B cell (primary cell): Measurements from ENCODE around the gene OSBPL5. TPM values are rescaled to one million over a fixed set of nuclear protein-coding genes. Genes with fewer than 3 reads are reported as not detected.

ENCODE experiments used
- ATAC-seq: fragments of 200-7000 bp; cut with Tn5 transposase; one replicate; pipeline ENCODE4 v1.10.0; 2021; ENCODE audit warnings: low read depth, mild to moderate bottlenecking, moderate number of reproducible peaks, moderate library complexity
- CTCF ChIA-PET: fragments of 350-600 bp; sonication (Branson Sonifier 250); formaldehyde crosslinking; loops from one replicate; lab custom pipeline; 2021; ENCODE audit warnings: antibody characterized with exemption, inconsistent platforms; lab: Charles Lee
- POLR2A ChIA-PET: fragments of 350-600 bp; sonication (Branson Sonifier 250); formaldehyde crosslinking; loops from one replicate; lab custom pipeline; 2021; ENCODE audit warnings: antibody characterized with exemption; lab: Charles Lee
- DNase-seq: peaks from one replicate; pipeline ENCODE4 v3.0.0; 2013
- H2AFZ ChIP-seq: 2 replicates; pipeline ENCODE4 v1.6.1; 2012; ENCODE audit warnings: mild to moderate bottlenecking, low read depth, low read length; ENCODE audit not compliant: insufficient read depth, poor library complexity, severe bottlenecking
- H3K27ac ChIP-seq, 2 donors: 1 replicate in 1 of 2; 2 replicates in 1 of 2; pipeline ENCODE4 v1.5.1; 2012 to 2013; ENCODE audit warnings: low read length in 2 of 2, mild to moderate bottlenecking in 2 of 2, moderate library complexity in 1 of 2
- H3K27me3 ChIP-seq, 4 experiments: fragments of 200-600 bp in 1 of 4; sonication (generic) in 1 of 4; replicated peaks in 1 of 4; 1 replicate in 2 of 4; 2 replicates in 2 of 4; pipeline versions ENCODE4 v1.6.1 to v1.7.0; 2013 to 2016; ENCODE audit warnings: low read length in 3 of 4, mild to moderate bottlenecking in 2 of 4, mixed read lengths in 1 of 4, moderate library complexity in 1 of 4; ENCODE audit not compliant: insufficient read depth in 4 of 4, control insufficient read depth in 3 of 4; ENCODE audit errors: control extremely low read depth in 1 of 4
- H3K36me3 ChIP-seq, 2 experiments: replicated peaks in 1 of 2; 1 replicate in 1 of 2; 2 replicates in 1 of 2; pipeline versions ENCODE4 v1.6.1 to v1.7.1; 2013; ENCODE audit warnings: low read length in 1 of 2; ENCODE audit not compliant: insufficient read depth in 2 of 2, control insufficient read depth in 1 of 2; ENCODE audit errors: control extremely low read depth in 1 of 2, extremely low read depth in 1 of 2
- H3K4me1 ChIP-seq, 2 donors: fragments of 200-600 bp in 1 of 2; sonication (generic) in 1 of 2; 1 replicate in 1 of 2; 2 replicates in 1 of 2; pipeline versions ENCODE4 v1.5.1 to v1.6.1; 2013 to 2017; ENCODE audit warnings: low read length in 2 of 2; ENCODE audit not compliant: control insufficient read depth in 2 of 2, insufficient read depth in 2 of 2
- H3K4me2 ChIP-seq: replicated peaks from 2 replicates; pipeline ENCODE3; 2012; ENCODE audit warnings: mild to moderate bottlenecking, low read depth, low read length; ENCODE audit not compliant: poor library complexity, severe bottlenecking
- H3K4me3 ChIP-seq, 5 experiments: fragments of 200-600 bp in 1 of 5; sonication (generic) in 1 of 5; 1 replicate in 3 of 5; 2 replicates in 2 of 5; pipeline versions ENCODE4 v1.5.1 to v1.7.0; 2011 to 2016; ENCODE audit warnings: low read length in 4 of 5, mild to moderate bottlenecking in 4 of 5, low read depth in 2 of 5, control low read depth in 1 of 5, moderate library complexity in 1 of 5; ENCODE audit not compliant: insufficient read depth in 1 of 5; ENCODE audit errors: control extremely low read depth in 1 of 5, extremely low read depth in 1 of 5
- H3K79me2 ChIP-seq: fragments of 200-600 bp; sonication (generic); one replicate; pipeline ENCODE4 v1.6.0; 2016; ENCODE audit warnings: low read length; ENCODE audit not compliant: control insufficient read depth, insufficient read depth
- H3K9ac ChIP-seq: fragments of 200-600 bp; sonication (generic); 2 replicates; pipeline ENCODE4 v1.6.1; 2017; ENCODE audit warnings: mild to moderate bottlenecking, low read length, moderate library complexity
- H3K9me3 ChIP-seq, 3 donors: one replicate each; pipeline versions ENCODE4 v1.6.1 to v1.7.1; 2013; ENCODE audit warnings: low read length in 2 of 3; ENCODE audit not compliant: control insufficient read depth in 2 of 3, insufficient read depth in 1 of 3; ENCODE audit errors: control extremely low read depth in 1 of 3
- H4K20me1 ChIP-seq: 2 replicates; pipeline ENCODE4 v1.6.0; 2012; ENCODE audit warnings: mild to moderate bottlenecking, low read length; ENCODE audit not compliant: insufficient read depth, control insufficient read depth, poor library complexity, severe bottlenecking
- H3K27ac Mint-ChIP-seq: one replicate; pipeline ENCODE4 v1.8.0; 2021; ENCODE audit warnings: mixed read lengths
- H3K27me3 Mint-ChIP-seq: one replicate; pipeline ENCODE4 v1.8.0; 2021; ENCODE audit warnings: mixed read lengths
- H3K4me1 Mint-ChIP-seq: one replicate; pipeline ENCODE4 v1.8.0; 2021; ENCODE audit warnings: mixed read lengths
- H3K4me3 Mint-ChIP-seq: one replicate; pipeline ENCODE4 v1.8.0; 2021; ENCODE audit warnings: mixed read lengths
- H3K9me3 Mint-ChIP-seq: one replicate; pipeline ENCODE4 v1.8.0; 2022; ENCODE audit warnings: mixed read lengths; ENCODE audit not compliant: insufficient read depth
- CTCF ChIP-seq: fragments of 200-600 bp; IDR thresholded peaks from one replicate; pipeline ENCODE4 v1.8.0; 2022; ENCODE audit warnings: antibody characterized with exemption, mild to moderate bottlenecking
- EZH2 ChIP-seq: IDR thresholded peaks from 2 replicates; pipeline ENCODE4 v1.6.1; 2012; ENCODE audit warnings: borderline replicate concordance, low read depth, mild to moderate bottlenecking, moderate library complexity, low read length; ENCODE audit not compliant: insufficient read depth, poor library complexity, severe bottlenecking
- WGBS: methylation state at CpG from one replicate; pipeline ENCODE4 v1.1.5; 2013; ENCODE audit warnings: missing lambda C conversion rate; ENCODE audit not compliant: insufficient coverage; 5-methylcytosine and 5-hydroxymethylcytosine counted together
- intact Hi-C: fragments of 100-400 bp; cut with micrococcal nuclease; formaldehyde crosslinking; loops from one replicate; pipeline ENCODE4 v1.10.0; 2022
- polyA plus RNA-seq: library from polyadenylated mRNA; depleted of rRNA; stranded (reverse); fragments of >200 nt; gene quantifications from 2 replicates; pipeline ENCODE4 v1.2.3, GENCODE V29; 2012
- total RNA-seq, 2 donors: library from RNA; stranded (reverse); fragments of 120-200 nt in 1 of 2; gene quantifications; 1 replicate in 1 of 2; 2 replicates in 1 of 2; pipeline versions ENCODE4 v1.2.3 to v1.2.4, GENCODE V29; 2013 to 2022

OSBPL5 gene
- total and polyA plus RNA-seq, 2 donors (not counting 1 experiment from before 2014, with no cell fraction given): 0.15 to 1.2 TPM

- no peak overlapping the region for H3K27ac Mint-ChIP-seq
- DNase-seq (no peak), ATAC-seq (no peak)
- H2AFZ ChIP-seq: no peak overlapping the region
- no peak overlapping the region for H3K4me2 ChIP-seq
- no peaks in the 10 kb centered on the region for H3K9me3 Mint-ChIP-seq
- no peaks in the 10 kb centered on the region for H4K20me1 ChIP-seq
- ChIA-PET POLR2A (no interaction called here), CTCF (no interaction called here)
- H3K4me3 ChIP-seq: no peak overlapping the region
- H3K4me3 Mint-ChIP-seq: no peak overlapping the region
- H3K27me3 Mint-ChIP-seq: peaks cover 3% of the 10 kb centered on the region
- H3K36me3 ChIP-seq: no peaks in the 10 kb centered on the region
- intact Hi-C loops: no loop called here
- peaks cover 0 to 2% (median 0%) of the 10 kb centered on the region in 3 donors for H3K9me3 ChIP-seq
- no peaks in the 10 kb centered on the region for H3K27me3 ChIP-seq
- H3K4me1 Mint-ChIP-seq: no peaks in the 10 kb centered on the region
- H3K79me2 ChIP-seq: no peaks in the 10 kb centered on the region
- H3K9ac ChIP-seq: no peak overlapping the region
- WGBS: 95% methylated on average over 20 of the region's 21 CpGs
- TF ChIP-seq EZH2 (no peak), CTCF (no peak)
- H3K4me1 ChIP-seq: no peaks in the 10 kb centered on the region
- no peak overlapping the region for H3K27ac ChIP-seq
Measured at GRCh38 chr11:3147626-3148025, 17.5 kb downstream of the OSBPL5 start.

- ATAC-seq (no peak), DNase-seq (no peak)
- Mint-ChIP-seq H3K4me3 (no peak overlapping the region), H3K27me3 (peaks cover 3% of the 10 kb centered on the region), H3K27ac (no peak overlapping the region), H3K9me3 (no peaks in the 10 kb centered on the region), H3K4me1 (no peaks in the 10 kb centered on the region)
- H3K27ac ChIP-seq: no peak overlapping the region
- H3K36me3 ChIP-seq: no peaks in the 10 kb centered on the region
- 86% methylated on average over 17 of the region's 17 CpGs for WGBS
- CTCF ChIA-PET: no interaction called here
- no peak overlapping the region for H2AFZ ChIP-seq
- no peaks in the 10 kb centered on the region for H3K27me3 ChIP-seq
- no peaks in the 10 kb centered on the region for H3K79me2 ChIP-seq
- H4K20me1 ChIP-seq: no peaks in the 10 kb centered on the region
- H3K4me3 ChIP-seq: no peak overlapping the region
- POLR2A ChIA-PET: no interaction called here
- no peak overlapping the region for H3K4me2 ChIP-seq
- peaks cover 0 to 2% (median 0%) of the 10 kb centered on the region in 3 donors for H3K9me3 ChIP-seq
- no peak overlapping the region for H3K9ac ChIP-seq
- no peak for TF ChIP-seq EZH2
- no peak for TF ChIP-seq CTCF
- H3K4me1 ChIP-seq: no peaks in the 10 kb centered on the region
- intact Hi-C loops: no loop called here
Measured at GRCh38 chr11:3147257-3147619, 17.9 kb downstream of the OSBPL5 start.
